K562 (cell line): Measurements from ENCODE around the gene NPR1. TPM values are rescaled to one million over a fixed set of nuclear protein-coding genes. Genes with fewer than 3 reads are reported as not detected.

ENCODE experiments used
- ATAC-seq: fragments of 200-7000 bp; cut with Tn5 transposase; 3 replicates; pipeline ENCODE4 v1.9.1; 2020; ENCODE audit warnings: moderate library complexity
- BruUV-seq: library from RNA; stranded (reverse); fragments of 400-500 nt; replicated peaks from 2 replicates; lab custom pipeline; 2021; lab: Mats Ljungman, UMichigan
- CTCF ChIA-PET: fragments of 300-600 bp; formaldehyde crosslinking; extraction: SDS; loops from one replicate; lab custom pipeline; 2021; ENCODE audit warnings: low intra/inter-chr PET ratio; lab: Yijun Ruan, JAX
- POLR2A ChIA-PET: fragments of 300-600, 350-650 bp; sonication (Branson Sonifier 250); formaldehyde crosslinking; extraction: SDS; loops from one replicate; lab custom pipeline; 2021; ENCODE audit warnings: antibody characterized with exemption, inconsistent platforms; lab: Yijun Ruan, JAX
- DNase-seq, 4 experiments: peaks; one replicate each; pipeline versions ENCODE4 v3.0.0 to v3.0.0-alpha.2; 2011 to 2018; ENCODE audit warnings: low spot score in 3 of 4, mixed read lengths in 3 of 4; ENCODE audit errors: extremely low read depth in 1 of 4
- FAIRE-seq: peaks from 2 replicates; lab custom pipeline; 2011; peaks lifted over from hg19 to GRCh38; lab: Jason Lieb, UNC
- H2AFZ ChIP-seq: 2 replicates; pipeline ENCODE4 v1.6.0; 2011; ENCODE audit warnings: low read depth, low read length, control low read depth, inconsistent platforms
- H3K27ac ChIP-seq: fragments of 200-600 bp; 3 replicates; pipeline ENCODE4 v1.8.0; 2011; ENCODE audit warnings: low read depth, mild to moderate bottlenecking, control low read depth, inconsistent platforms, low read length, moderate library complexity, mixed read lengths; ENCODE audit errors: extremely low read depth
- H3K27me3 ChIP-seq, 2 experiments: fragments of 300-600 bp in 1 of 2; 2 replicates in 1 of 2; 3 replicates in 1 of 2; pipeline versions ENCODE4 v1.6.0 to v1.8.0; 2011; ENCODE audit warnings: inconsistent platforms in 2 of 2, low read length in 2 of 2, mild to moderate bottlenecking in 1 of 2, mixed read lengths in 1 of 2, moderate library complexity in 1 of 2; ENCODE audit not compliant: control insufficient read depth in 2 of 2, insufficient read depth in 2 of 2
- H3K36me3 ChIP-seq: fragments of 300-600 bp; 3 replicates; pipeline ENCODE4 v1.8.0; 2011; ENCODE audit warnings: mild to moderate bottlenecking, low read length, inconsistent platforms; ENCODE audit not compliant: control insufficient read depth, insufficient read depth
- H3K4me1 ChIP-seq, 2 experiments: fragments of 200-600 bp in 1 of 2; replicated peaks in 1 of 2; 2 replicates in 1 of 2; 3 replicates in 1 of 2; pipeline versions ENCODE4 v1.5.1 to v1.8.0; 2011; ENCODE audit warnings: inconsistent platforms in 2 of 2, low read length in 2 of 2, mild to moderate bottlenecking in 1 of 2, mixed read lengths in 1 of 2, moderate library complexity in 1 of 2; ENCODE audit not compliant: control insufficient read depth in 2 of 2, insufficient read depth in 2 of 2
- H3K4me2 ChIP-seq: 2 replicates; pipeline ENCODE4 v1.6.1; 2011; ENCODE audit warnings: low read length, control low read depth, inconsistent platforms, mixed read lengths; ENCODE audit not compliant: insufficient read depth
- H3K4me3 ChIP-seq: fragments of 200-600 bp; sonication (generic), shearing (Covaris generic); 2 replicates; pipeline ENCODE4 v1.5.1; 2016; ENCODE audit warnings: control low read depth, inconsistent platforms
- H3K79me2 ChIP-seq: fragments of 200-600 bp; 3 replicates; pipeline ENCODE4 v1.8.0; 2011; ENCODE audit warnings: low read length, inconsistent platforms; ENCODE audit not compliant: control insufficient read depth, insufficient read depth
- H3K9ac ChIP-seq, 2 experiments: 2 replicates each; pipeline versions ENCODE4 v1.6.0 to v1.6.1; 2011; ENCODE audit warnings: low read depth in 2 of 2, low read length in 2 of 2, control low read depth in 1 of 2, inconsistent platforms in 1 of 2, mild to moderate bottlenecking in 1 of 2, mixed read lengths in 1 of 2; ENCODE audit not compliant: insufficient read depth in 1 of 2
- H3K9me1 ChIP-seq: one replicate; pipeline ENCODE4 v1.6.0; 2011; ENCODE audit warnings: inconsistent platforms, mild to moderate bottlenecking, low read length, moderate library complexity; ENCODE audit not compliant: control insufficient read depth, insufficient read depth
- H3K9me3 ChIP-seq: replicated peaks from 2 replicates; pipeline ENCODE4 v1.5.1; 2011; ENCODE audit warnings: low read depth, low read length, inconsistent platforms; ENCODE audit not compliant: control insufficient read depth, insufficient read depth
- H4K20me1 ChIP-seq: replicated peaks from 2 replicates; pipeline ENCODE4 v1.6.1; 2011; ENCODE audit warnings: low read length, inconsistent platforms, mixed read lengths; ENCODE audit not compliant: control insufficient read depth, insufficient read depth
- CEBPB ChIP-seq: fragments of 450-650 bp; IDR thresholded peaks from 2 replicates; pipeline ENCODE4 v1.6.1; 2016; ENCODE audit warnings: missing genetic modification characterization, missing compliant biosample characterization
- CEBPG ChIP-seq, 3 experiments: fragments of 200-800 bp in 1 of 3; sonication (Bioruptor generic) in 1 of 3; sonication (generic) in 1 of 3; formaldehyde crosslinking in 1 of 3; IDR thresholded peaks in 2 of 3; conservative IDR thresholded peaks in 1 of 3; 2 replicates each; pipeline versions ENCODE4 v1.6.1 to v1.8.0; 2016 to 2022; ENCODE audit warnings: missing compliant biosample characterization in 2 of 3, missing genetic modification characterization in 2 of 3, mild to moderate bottlenecking in 1 of 3, missing genetic modification reagents in 1 of 3
- HINFP ChIP-seq: fragments of 450-650 bp; conservative IDR thresholded peaks from 2 replicates; pipeline ENCODE4 v1.6.1; 2016; ENCODE audit warnings: missing genetic modification characterization, low read depth, mild to moderate bottlenecking, control low read depth, missing compliant biosample characterization
- JUNB ChIP-seq: fragments of 450-650 bp; formaldehyde crosslinking; conservative IDR thresholded peaks from 2 replicates; pipeline ENCODE4 v1.4.0; 2020; ENCODE audit warnings: mild to moderate bottlenecking
- JUND ChIP-seq, 2 experiments: IDR thresholded peaks; 2 replicates in 1 of 2; 3 replicates in 1 of 2; pipeline ENCODE4 v1.6.1; 2011; ENCODE audit warnings: borderline replicate concordance in 2 of 2, low read depth in 2 of 2, low read length in 2 of 2, improper control_type of control experiment in 1 of 2, missing biosample characterization in 1 of 2, missing genetic modification characterization in 1 of 2, missing genetic modification reagents in 1 of 2
- KDM2B ChIP-seq: fragments of 250-450 bp; sonication (Bioruptor Pico); IDR thresholded peaks from 2 replicates; pipeline ENCODE4 v1.8.0; 2021; ENCODE audit warnings: mild to moderate bottlenecking, moderate library complexity
- MECOM ChIP-seq: fragments of 250-450 bp; sonication (Bioruptor Pico); IDR thresholded peaks from 2 replicates; pipeline ENCODE4 v1.8.0; 2022; ENCODE audit warnings: inconsistent platforms
- NFRKB ChIP-seq: fragments of 450-650 bp; IDR thresholded peaks from 2 replicates; pipeline ENCODE4 v1.6.1; 2016; ENCODE audit warnings: low read depth
- PKNOX1 ChIP-seq: fragments of 450-650 bp; IDR thresholded peaks from 2 replicates; pipeline ENCODE4 v1.6.1; 2016
- SIX5 ChIP-seq, 2 experiments: IDR thresholded peaks; 2 replicates each; pipeline ENCODE4 v1.6.1; 2011; ENCODE audit warnings: low read length in 2 of 2, borderline replicate concordance in 1 of 2, low read depth in 1 of 2, mild to moderate bottlenecking in 1 of 2, moderate library complexity in 1 of 2; ENCODE audit not compliant: insufficient read depth in 1 of 2
- SNAPC5 ChIP-seq: fragments of 250-450 bp; sonication (Bioruptor Pico); IDR thresholded peaks from 2 replicates; pipeline ENCODE4 v1.8.0; 2021; ENCODE audit warnings: moderate library complexity, mild to moderate bottlenecking, inconsistent platforms
- XRCC3 ChIP-seq: fragments of 450-650 bp; IDR thresholded peaks from 2 replicates; pipeline ENCODE4 v1.6.1; 2017; ENCODE audit warnings: mild to moderate bottlenecking, moderate library complexity
- ZFX ChIP-seq: sonication (generic); formaldehyde crosslinking; IDR thresholded peaks from 2 replicates; pipeline ENCODE4 v1.8.0; 2022; ENCODE audit warnings: mild to moderate bottlenecking, missing genetic modification reagents, moderate library complexity
- ZNF197 ChIP-seq: fragments of 200-800 bp; sonication (Bioruptor generic); IDR thresholded peaks from 2 replicates; pipeline ENCODE4 v1.6.1; 2016; ENCODE audit warnings: low read depth, missing genetic modification characterization, missing compliant biosample characterization
- ZNF551 ChIP-seq: fragments of 250-450 bp; sonication (Bioruptor Pico); IDR thresholded peaks from 2 replicates; pipeline ENCODE4 v1.5.0; 2021; ENCODE audit warnings: mild to moderate bottlenecking, moderate library complexity
- ZNF584 ChIP-seq: fragments of 200-800 bp; sonication (Bioruptor generic); IDR thresholded peaks from 2 replicates; pipeline ENCODE4 v1.6.1; 2016; ENCODE audit warnings: low read depth, mild to moderate bottlenecking, missing genetic modification characterization, missing compliant biosample characterization
- ZNF668 ChIP-seq: fragments of 250-450 bp; sonication (Bioruptor Pico); IDR thresholded peaks from 2 replicates; pipeline ENCODE4 v1.8.0; 2022; ENCODE audit warnings: mild to moderate bottlenecking, inconsistent platforms
- WGBS: fragments of 100-300 bp; shearing (Covaris generic); methylation state at CpG from one replicate; pipeline ENCODE4 v1.1.6; 2016; ENCODE audit warnings: low coverage, mixed read lengths; ENCODE audit not compliant: insufficient coverage; ENCODE audit errors: missing lambda C conversion rate; 5-methylcytosine and 5-hydroxymethylcytosine counted together
- in situ Hi-C: fragments of 300-500 bp; cut with MboI; formaldehyde crosslinking; loops from 4 replicates; pipeline ENCODE4 v1.15.0; 2018; ENCODE audit warnings: inconsistent platforms, mixed read lengths
- intact Hi-C: fragments of 100-400 bp; cut with micrococcal nuclease; formaldehyde crosslinking; loops from 2 replicates; pipeline ENCODE4 v1.14.2; 2022
- polyA plus RNA-seq, 8 experiments: library from polyadenylated mRNA; depleted of rRNA in 4 of 8; stranded (reverse) in 5 of 8; unstranded in 3 of 8; fragments of >200 nt; fragmentation: Nextera tagmentation in 2 of 8; fragmentation: Illumina TruSeq in 1 of 8; extraction: Ambion mirVana in 2 of 8; extraction: Trizol in 1 of 8; gene quantifications; 2 replicates each; pipeline versions ENCODE4 v1.2.1 to v1.2.3, GENCODE V29; 2011 to 2014; ENCODE audit warnings: inconsistent platforms in 1 of 8, missing spikeins in 1 of 8
- total RNA-seq, 7 experiments: library from RNA; depleted of rRNA in 6 of 7; stranded (reverse); fragments of >200 nt in 6 of 7; fragmentation: Illumina TruSeq in 2 of 7; extraction: Trizol in 2 of 7; gene quantifications; 2 replicates each; pipeline versions ENCODE4 v1.2.1 to v1.2.3, GENCODE V29; 2011 to 2021; ENCODE audit warnings: low replicate concordance in 1 of 7

The NPR1 gene
- total and polyA plus RNA-seq, 9 of the 15 experiments (the other 6 are each of a cell fraction or from before 2014, with no cell fraction given), result 0.05 to 0.16 (median 0.06) TPM; not detected in 6

- WGBS, result 83% methylated on average over 6 of the region's 6 CpGs
- Histone ChIP-seq H3K4me3 (no peak overlapping the region), H3K9me3 (no peaks in the 10 kb centered on the region), H3K9me1 (peaks cover 6% of the 10 kb centered on the region), H3K4me2 (no peak overlapping the region), H3K27ac (peak overlapping the region; percentile 15; the same call in 1 of the 3 replicates), H3K9ac (peak overlapping the region; percentile 9 to 28; a peak in 2 of 4 replicates), H3K36me3 (no peaks in the 10 kb centered on the region), H3K79me2 (no peaks in the 10 kb centered on the region), H3K4me1 (peaks cover 19 to 28% of the 10 kb centered on the region in 2 experiments), H4K20me1 (no peaks in the 10 kb centered on the region), H3K27me3 (no peaks in the 10 kb centered on the region), H2AFZ (peak overlapping the region; percentile 99)
- DNase-seq, result peak in 2 of 4 experiments; percentile 16 to 18
- CTCF ChIA-PET, result no interaction called here
- BruUV-seq, result no TSS peak
- FAIRE-seq, result peak; percentile 32
- POLR2A ChIA-PET, result interaction anchor here (0.6 to 2.6 kb wide), 6 partner anchors 9 to 239 kb away, joined by 3 to 12 read pairs (median 3); partner anchors contain the start of gene INTS3
- ATAC-seq, result no peak
- intact Hi-C loops, result no loop called here
- in situ Hi-C loops, result loop anchor here (5.0 kb wide), 1 partner anchor 48 kb away; no protein-coding TSS in a partner anchor
- TF ChIP-seq CEBPB (peak; percentile 21; the same call in 1 of the 2 replicates), ZFX (CRISPR knock-in tag) (no peak), JUND (IDR thresholded peaks at IDR 0.05; ENCODE audit: borderline replicate concordance, low read depth, low read length) (peak; percentile 15; the same call in 1 of the 2 replicates), JUND (tag; IDR thresholded peaks at IDR 0.05; ENCODE audit: borderline replicate concordance, low read depth, low read length) (peak; percentile 59; the same call in 1 of the 3 replicates), ZNF584 (CRISPR knock-in tag) (no peak), ZNF668 (CRISPR knock-in tag) (no peak), JUNB (CRISPR knock-in tag) (no peak), HINFP (tag) (no peak), ZNF551 (CRISPR knock-in tag) (no peak), NFRKB (no peak), MECOM (CRISPR knock-in tag) (0 out of 2 replicates have a peak, but pooled peaks have one; percentile 12), PKNOX1 (peak; percentile 66), ZNF197 (CRISPR knock-in tag) (no peak), KDM2B (CRISPR knock-in tag) (no peak), CEBPG (CRISPR knock-in tag; IDR thresholded peaks at IDR 0.05) (0 out of 2 replicates have a peak, but pooled peaks have one; percentile 31), CEBPG (tag; conservative IDR thresholded peaks at IDR 0.05 in 1 of 2, IDR thresholded peaks at IDR 0.05 in 1 of 2) (peak in 1 of 2 experiments; percentile 36; a peak in 1 of 4 replicates), SIX5 (IDR thresholded peaks at IDR 0.05; ENCODE audit: borderline replicate concordance in 1 of 2, insufficient read depth in 1 of 2, low read depth in 1 of 2, low read length in 2 of 2) (no peak), SNAPC5 (CRISPR knock-in tag) (no peak), XRCC3 (no peak)
Measured at GRCh38 chr1:153698923-153699714, 20.6 kb downstream of the NPR1 start.
